Right atrium auricular region (tissue), 2 donors: ENCODE results near the gene GRAMD4. TPM values are rescaled to one million over a fixed set of nuclear protein-coding genes. Genes with fewer than 3 reads are reported as not detected.
"Not testable (repeated sequence)": the region's sequence is repeated elsewhere in the genome, so short reads cannot be mapped to it uniquely, and the experiment has no call there.

Experiments
- DNase-seq: peaks from one replicate; pipeline ENCODE4 v3.0.0-alpha.2; 2019; ENCODE audit warnings: low spot score
- H3K27ac ChIP-seq, 2 donors: fragments of 200-600 bp; sonication (generic); 1 replicate in 1 of 2; 2 replicates in 1 of 2; pipeline ENCODE4 v1.5.1; 2016 to 2019
- H3K27me3 ChIP-seq, 2 donors: fragments of 200-600 bp; sonication (generic); one replicate each; pipeline versions ENCODE4 v1.5.1 to v1.6.0; 2017 to 2019
- H3K36me3 ChIP-seq: fragments of 200-600 bp; sonication (generic); one replicate; pipeline ENCODE4 v1.5.1; 2016
- H3K4me1 ChIP-seq, 2 donors: fragments of 200-600 bp; sonication (generic); one replicate each; pipeline versions ENCODE4 v1.5.1 to v1.6.0; 2017 to 2019
- H3K4me3 ChIP-seq, 2 donors: fragments of 200-600 bp; sonication (generic); 1 replicate in 1 of 2; 2 replicates in 1 of 2; pipeline ENCODE4 v1.5.1; 2017 to 2019; ENCODE audit warnings: mild to moderate bottlenecking in 1 of 2, moderate library complexity in 1 of 2
- H3K9me3 ChIP-seq, 2 donors: fragments of 200-600 bp; sonication (generic); one replicate each; pipeline ENCODE4 v1.5.1; 2019
- total RNA-seq, 2 donors: library from RNA; depleted of rRNA; stranded (reverse); fragments of >200 nt; gene quantifications; one replicate each; pipeline ENCODE4 v1.1.0, GENCODE V29; 2016
- TF ChIP-seq, protein P1 (sequence below), 2 donors: fragments of 200-600 bp; sonication (generic); IDR thresholded peaks; one replicate each; pipeline ENCODE4 v1.5.1; 2019; ENCODE audit warnings: antibody characterized with exemption in 2 of 2

GRAMD4 gene
- total RNA-seq, 2 donors from 2014 or later, result 29.1 to 31.6 TPM

GRCh38 chr22:46640293-46641055, 20.3 kb downstream of the GRAMD4 start:
- TF ChIP-seq, protein P1, sequence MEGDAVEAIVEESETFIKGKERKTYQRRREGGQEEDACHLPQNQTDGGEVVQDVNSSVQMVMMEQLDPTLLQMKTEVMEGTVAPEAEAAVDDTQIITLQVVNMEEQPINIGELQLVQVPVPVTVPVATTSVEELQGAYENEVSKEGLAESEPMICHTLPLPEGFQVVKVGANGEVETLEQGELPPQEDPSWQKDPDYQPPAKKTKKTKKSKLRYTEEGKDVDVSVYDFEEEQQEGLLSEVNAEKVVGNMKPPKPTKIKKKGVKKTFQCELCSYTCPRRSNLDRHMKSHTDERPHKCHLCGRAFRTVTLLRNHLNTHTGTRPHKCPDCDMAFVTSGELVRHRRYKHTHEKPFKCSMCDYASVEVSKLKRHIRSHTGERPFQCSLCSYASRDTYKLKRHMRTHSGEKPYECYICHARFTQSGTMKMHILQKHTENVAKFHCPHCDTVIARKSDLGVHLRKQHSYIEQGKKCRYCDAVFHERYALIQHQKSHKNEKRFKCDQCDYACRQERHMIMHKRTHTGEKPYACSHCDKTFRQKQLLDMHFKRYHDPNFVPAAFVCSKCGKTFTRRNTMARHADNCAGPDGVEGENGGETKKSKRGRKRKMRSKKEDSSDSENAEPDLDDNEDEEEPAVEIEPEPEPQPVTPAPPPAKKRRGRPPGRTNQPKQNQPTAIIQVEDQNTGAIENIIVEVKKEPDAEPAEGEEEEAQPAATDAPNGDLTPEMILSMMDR (IDR thresholded peaks at IDR 0.05), result no peak
- peaks cover 0 to 58% of the 10 kb centered on the region in 2 donors for H3K4me1 ChIP-seq
- peaks cover 6% of the 10 kb centered on the region for H3K36me3 ChIP-seq
- peak overlapping the region; percentile 12 to 60 for H3K27ac ChIP-seq
- no peak for DNase-seq
- H3K4me3 ChIP-seq, result no peak overlapping the region
- H3K27me3 ChIP-seq, result no peaks in the 10 kb centered on the region
- H3K9me3 ChIP-seq, result no peaks in the 10 kb centered on the region

DNA sequence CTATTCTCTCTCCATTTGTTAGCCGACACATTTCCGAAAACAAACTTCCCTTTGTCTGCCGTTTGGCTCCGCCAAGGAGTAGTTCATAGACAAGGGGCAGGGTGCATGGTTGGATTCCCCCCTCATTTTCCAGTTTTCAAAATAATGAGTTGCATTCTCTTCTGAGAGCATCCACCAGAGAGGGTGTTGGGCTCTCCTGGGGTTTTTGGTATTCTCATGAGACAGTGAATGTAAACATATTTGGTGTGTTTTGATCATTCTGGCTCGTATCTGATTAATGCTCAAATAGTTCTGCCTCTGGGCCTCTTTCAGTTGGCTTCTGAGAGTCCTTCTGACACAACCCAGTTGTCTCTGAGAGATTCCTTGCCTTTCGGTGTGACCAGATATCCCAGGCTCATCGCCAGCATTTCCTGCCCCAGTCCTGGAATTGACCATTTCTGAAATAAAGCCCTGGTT, 21.7 kb downstream of the GRAMD4 start:
- H3K27ac ChIP-seq, result peak overlapping the region in 1 of 2 donors; percentile 60
- no peaks in the 10 kb centered on the region for H3K27me3 ChIP-seq
- TF ChIP-seq, protein P1 (IDR thresholded peaks at IDR 0.05), result no peak
- H3K4me3 ChIP-seq, result no peak overlapping the region
- H3K36me3 ChIP-seq, result peaks cover 6% of the 10 kb centered on the region
- no peaks in the 10 kb centered on the region for H3K9me3 ChIP-seq
- peaks cover 0 to 58% of the 10 kb centered on the region in 2 donors for H3K4me1 ChIP-seq
- no peak for DNase-seq

DNA sequence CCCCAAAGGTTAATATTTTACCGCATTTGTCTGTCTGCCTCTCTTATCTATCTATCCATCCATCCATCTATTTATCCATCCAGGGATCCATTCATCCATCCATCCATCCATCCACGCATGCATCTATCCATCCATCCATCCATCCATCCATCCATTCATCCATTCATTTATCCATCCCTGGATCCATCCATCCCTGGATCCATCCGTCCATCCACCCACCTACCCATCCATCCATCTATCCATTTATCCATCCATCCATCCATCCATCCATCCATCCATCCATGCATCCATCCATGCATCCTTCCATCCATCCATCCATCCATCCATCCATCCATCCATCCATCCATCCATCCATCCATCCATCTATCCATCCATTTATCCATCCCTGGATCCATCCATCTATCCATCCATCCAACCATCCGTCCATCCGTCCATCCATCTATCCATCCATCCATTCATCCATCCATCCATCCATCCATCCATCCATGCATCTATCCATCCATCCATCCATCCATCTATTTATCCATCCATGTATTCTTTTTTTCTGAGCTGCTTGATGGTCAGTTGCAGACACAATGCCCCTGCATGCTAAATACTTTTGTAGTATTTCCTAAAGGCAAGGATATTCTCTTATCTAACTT, 22.8 kb downstream of the GRAMD4 start:
- H3K4me1 ChIP-seq, result peaks cover 0 to 68% of the 10 kb centered on the region in 2 donors
- DNase-seq, H3K36me3 ChIP-seq, H3K27ac ChIP-seq, H3K9me3 ChIP-seq, H3K27me3 ChIP-seq, H3K4me3 ChIP-seq: not testable (repeated sequence)

DNA sequence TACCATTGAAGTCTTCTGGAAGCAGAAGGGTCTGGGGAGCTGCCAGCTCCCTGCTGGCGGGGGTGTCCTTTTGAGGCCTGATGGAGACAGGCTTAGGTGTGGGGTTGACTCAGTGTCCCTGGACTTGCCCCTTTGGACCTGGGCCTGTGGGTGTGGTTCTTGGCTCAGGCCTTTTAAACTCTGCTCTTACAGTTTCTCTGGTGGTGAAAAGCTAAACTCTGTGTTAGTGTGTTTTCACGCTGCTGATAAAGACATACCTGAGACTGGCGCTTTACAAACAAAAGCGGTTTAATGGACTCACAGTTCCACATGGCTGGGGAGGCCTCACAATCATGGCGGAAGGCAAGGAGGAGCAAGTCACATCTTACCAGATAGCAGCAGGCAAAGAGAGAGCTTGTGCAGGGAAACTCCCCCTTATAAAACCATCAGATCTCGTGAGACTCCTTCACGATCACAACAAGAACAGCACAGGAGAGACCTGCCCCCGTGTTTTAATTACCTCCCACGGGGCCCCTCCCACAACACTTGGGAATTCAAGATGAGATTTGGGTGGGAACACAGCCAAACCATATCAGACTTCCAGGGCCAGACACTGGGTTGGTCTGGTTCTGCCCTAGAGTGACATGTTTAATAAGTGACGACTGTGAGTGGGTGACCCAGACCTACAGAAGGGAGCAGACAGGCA, 26.5 kb downstream of the GRAMD4 start:
- no peak for DNase-seq
- Histone ChIP-seq H3K27ac (peak overlapping the region; percentile 30 to 67), H3K36me3 (peaks cover 6% of the 10 kb centered on the region), H3K4me3 (no peak overlapping the region), H3K9me3 (no peaks in the 10 kb centered on the region), H3K27me3 (no peaks in the 10 kb centered on the region), H3K4me1 (peaks cover 0 to 65% of the 10 kb centered on the region in 2 donors)
- TF ChIP-seq, protein P1 (IDR thresholded peaks at IDR 0.05), result no peak

DNA sequence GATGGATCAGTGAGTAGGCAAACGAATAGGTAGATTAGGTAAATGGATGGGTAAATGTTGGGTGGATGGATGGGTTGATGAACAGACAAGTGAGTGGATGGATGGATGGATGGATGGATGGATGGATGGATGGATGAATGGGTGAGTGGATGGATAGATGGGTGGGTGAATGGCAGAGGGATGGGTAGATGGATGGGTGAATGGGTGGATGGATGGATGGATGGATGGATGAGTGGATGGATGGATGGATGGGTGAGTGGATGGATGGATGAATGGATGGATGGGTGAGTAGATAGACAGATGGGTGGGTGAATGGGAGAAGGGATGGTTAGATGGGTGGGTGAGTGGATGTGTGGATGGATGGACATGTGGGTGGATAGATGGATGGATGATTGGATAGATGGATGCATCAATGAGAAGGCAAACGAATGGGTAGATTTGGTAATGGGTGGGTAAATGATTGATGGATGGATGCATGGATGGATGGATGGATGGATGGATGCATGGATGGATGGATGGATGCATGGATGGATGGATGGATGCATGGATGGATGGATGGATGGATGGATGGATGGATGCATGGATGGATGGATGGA, 28.1 kb downstream of the GRAMD4 start:
- not testable (repeated sequence) for H3K27me3 ChIP-seq, H3K9me3 ChIP-seq, DNase-seq, H3K4me3 ChIP-seq, H3K36me3 ChIP-seq
- Histone ChIP-seq H3K27ac (peak overlapping the region in 1 of 2 donors; percentile 67), H3K4me1 (peaks cover 0 to 75% of the 10 kb centered on the region in 2 donors)

DNA sequence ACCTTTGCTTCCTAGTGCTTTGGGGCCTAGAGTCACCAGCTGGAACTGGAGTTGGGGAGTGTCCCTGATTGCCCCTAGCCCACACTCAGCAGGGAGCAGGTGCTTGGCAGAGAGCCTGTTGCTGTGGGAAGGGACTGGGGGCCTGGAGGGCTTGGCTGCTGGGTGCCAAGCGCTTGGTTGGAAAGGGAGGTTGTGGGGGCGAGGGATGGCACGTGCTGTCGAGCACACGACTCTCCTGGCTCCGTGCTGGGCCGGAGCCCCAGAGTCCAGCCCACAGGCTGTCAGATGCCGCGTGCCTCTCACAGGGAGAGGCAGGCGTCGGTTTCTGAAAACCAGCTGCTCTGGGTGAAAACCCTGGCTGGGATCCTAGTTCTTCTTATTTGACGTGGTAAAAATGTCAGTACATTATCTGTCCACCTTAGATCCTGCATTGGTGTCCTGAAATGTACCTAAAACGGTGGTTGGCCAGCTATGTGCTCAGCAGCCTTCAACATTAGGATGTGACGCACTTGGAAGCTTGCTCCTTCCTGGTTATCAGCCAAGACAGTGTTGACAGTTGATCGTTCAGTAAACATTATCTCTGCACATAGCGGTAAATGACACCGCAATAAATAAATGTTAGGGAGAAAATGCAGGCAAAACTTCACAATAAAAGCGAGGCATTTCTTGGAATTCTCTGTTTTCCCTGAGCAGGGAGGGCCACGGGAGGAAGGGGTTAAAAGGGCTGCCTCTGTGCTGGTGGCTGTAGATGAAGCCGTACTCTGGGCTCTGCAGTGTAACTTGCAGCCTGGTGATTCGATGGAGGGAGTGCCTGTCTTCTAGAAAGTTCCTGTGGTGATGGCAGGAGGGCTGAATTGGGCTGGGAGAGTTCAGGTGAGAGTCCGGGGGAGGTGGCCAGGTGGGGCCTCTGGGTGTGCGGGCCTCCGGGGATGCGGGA, 29.2 kb downstream of the GRAMD4 start:
- peaks cover 0 to 86% of the 10 kb centered on the region in 2 donors for H3K4me1 ChIP-seq
- DNase-seq, result peak; percentile 66

More for the DNA sequence above, 29.2 kb downstream of the GRAMD4 start:
- TF ChIP-seq, protein P1 (IDR thresholded peaks at IDR 0.05), result no peak
- no peaks in the 10 kb centered on the region for H3K36me3 ChIP-seq
- H3K4me3 ChIP-seq, result no peak overlapping the region
- no peaks in the 10 kb centered on the region for H3K9me3 ChIP-seq
- H3K27ac ChIP-seq, result peak overlapping the region; percentile 88 to 93
- no peaks in the 10 kb centered on the region for H3K27me3 ChIP-seq
